ENCODE measurements around the gene LYSMD1.

GRCh38 chr1:151131701-151132334 lies 33.9 kb downstream of the LYSMD1 start:
- TF ChIP-seq, protein P1, sequence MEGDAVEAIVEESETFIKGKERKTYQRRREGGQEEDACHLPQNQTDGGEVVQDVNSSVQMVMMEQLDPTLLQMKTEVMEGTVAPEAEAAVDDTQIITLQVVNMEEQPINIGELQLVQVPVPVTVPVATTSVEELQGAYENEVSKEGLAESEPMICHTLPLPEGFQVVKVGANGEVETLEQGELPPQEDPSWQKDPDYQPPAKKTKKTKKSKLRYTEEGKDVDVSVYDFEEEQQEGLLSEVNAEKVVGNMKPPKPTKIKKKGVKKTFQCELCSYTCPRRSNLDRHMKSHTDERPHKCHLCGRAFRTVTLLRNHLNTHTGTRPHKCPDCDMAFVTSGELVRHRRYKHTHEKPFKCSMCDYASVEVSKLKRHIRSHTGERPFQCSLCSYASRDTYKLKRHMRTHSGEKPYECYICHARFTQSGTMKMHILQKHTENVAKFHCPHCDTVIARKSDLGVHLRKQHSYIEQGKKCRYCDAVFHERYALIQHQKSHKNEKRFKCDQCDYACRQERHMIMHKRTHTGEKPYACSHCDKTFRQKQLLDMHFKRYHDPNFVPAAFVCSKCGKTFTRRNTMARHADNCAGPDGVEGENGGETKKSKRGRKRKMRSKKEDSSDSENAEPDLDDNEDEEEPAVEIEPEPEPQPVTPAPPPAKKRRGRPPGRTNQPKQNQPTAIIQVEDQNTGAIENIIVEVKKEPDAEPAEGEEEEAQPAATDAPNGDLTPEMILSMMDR (IDR thresholded peaks at IDR 0.05 in 8 of 11, conservative IDR thresholded peaks at IDR 0.05 in 3 of 11): no peak
- no peak for TF ChIP-seq POLR2A (IDR thresholded peaks at IDR 0.05)
- no peak for TF ChIP-seq POLR2AphosphoS5 (IDR thresholded peaks at IDR 0.05)
